ENCODE data around the gene AQP9. TPM values are rescaled to one million over a fixed set of nuclear protein-coding genes. Genes with fewer than 3 reads are reported as not detected.

AQP9 gene
- total RNA-seq, 2 donors from 2014 or later: 4.0 to 6.6 TPM

DNA sequence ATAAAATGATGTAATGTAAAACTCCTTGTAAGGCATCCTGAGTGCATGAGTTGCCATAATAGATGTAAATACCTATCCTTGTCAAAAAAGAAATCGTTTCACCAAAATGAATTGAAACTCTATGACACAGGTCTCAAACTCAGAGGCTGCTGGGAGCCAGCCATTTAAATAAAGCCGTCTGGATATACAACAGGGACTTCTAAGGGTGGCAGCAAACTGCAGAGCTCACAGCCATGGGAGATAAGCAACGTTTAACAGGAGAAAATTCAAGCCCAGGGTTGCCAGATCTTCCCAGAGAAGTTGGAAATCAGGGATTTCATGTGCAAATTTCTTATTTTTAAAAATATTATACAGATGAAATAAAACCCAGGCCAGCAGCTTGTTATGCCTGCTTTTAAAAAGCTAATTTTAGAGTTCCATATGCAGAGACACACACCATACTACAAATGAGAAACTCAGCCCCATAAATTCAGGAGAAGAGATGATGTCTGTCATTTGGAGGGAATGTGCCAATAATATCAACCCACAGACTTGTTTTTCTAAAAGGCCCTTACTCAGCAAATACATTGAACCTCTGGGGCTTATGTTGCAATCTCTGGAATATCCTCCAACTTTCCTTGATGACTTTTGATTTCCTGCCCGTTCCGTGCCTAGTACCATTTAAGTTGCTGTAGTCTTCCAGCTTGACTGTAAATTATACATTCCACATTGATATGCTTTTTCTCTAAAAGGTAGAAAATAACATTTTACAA lies 75.6 kb downstream of the AQP9 start:
- intact Hi-C loops (cut with DNase I): no loop called here
- DNase-seq (ENCODE audit: low spot score): no peak

DNA sequence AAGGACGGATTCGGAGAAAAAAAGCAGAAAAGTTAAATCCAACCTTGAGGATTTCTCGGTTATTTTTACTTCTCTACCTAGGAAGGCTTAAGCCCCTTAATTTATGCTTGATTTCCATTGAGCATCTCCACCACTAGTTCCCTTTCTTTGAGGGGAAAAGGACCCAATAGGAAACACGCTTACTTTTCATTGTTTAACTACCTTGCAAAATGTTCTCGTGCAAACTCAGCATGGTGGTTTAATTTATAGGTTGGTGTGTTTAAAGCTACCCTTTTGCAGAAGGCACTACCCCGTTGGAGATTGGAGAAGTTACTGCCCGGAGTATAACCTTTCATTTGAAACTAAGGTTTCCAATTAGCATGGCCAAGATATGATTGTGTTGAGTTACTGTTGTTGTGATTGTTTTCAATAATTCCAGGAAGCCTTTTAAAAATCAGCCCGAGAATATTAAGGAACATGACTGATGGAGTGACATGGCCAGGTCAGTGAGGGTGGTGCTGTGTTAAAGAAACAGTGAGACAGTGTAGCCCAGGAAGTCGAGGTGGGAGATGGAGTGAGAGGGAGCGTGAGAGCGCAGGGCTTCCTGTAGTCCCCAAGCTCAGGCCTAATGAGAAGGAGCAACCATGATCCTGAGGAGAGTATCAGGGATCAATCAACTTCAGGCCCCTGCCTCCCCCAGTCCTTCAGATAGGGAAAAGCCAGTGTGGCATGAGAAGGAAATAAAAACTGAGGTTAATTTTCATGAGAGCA lies 76.6 kb downstream of the AQP9 start:
- no peak for DNase-seq (ENCODE audit: low spot score)
- intact Hi-C loops (cut with DNase I): no loop called here

DNA sequence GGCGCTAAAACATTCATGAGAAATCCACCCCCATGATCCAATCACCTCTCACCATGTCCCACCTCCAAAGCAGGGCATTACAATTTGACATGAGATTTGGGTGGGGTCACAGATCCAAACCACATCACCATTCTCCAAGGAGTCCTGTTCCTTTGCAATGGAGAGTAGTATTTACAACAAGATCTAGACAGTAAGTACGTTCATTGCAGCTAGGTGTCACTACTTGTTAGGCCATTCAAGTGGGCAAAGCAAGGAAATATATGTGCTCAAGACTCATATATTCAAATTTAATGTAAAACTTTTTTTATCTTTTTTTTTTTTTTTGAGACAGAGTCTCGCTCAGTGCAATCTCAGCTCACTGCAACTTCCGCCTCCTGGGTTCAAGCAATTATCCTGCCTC lies 79.3 kb downstream of the AQP9 start:
- DNase-seq (ENCODE audit: low spot score): no peak
- intact Hi-C loops (cut with DNase I): no loop called here

- DNase-seq (ENCODE audit: low spot score): no peak
- intact Hi-C loops (cut with DNase I): no loop called here
Observed at GRCh38 chr15:58221591-58222241, 83.5 kb downstream of the AQP9 start.

DNA sequence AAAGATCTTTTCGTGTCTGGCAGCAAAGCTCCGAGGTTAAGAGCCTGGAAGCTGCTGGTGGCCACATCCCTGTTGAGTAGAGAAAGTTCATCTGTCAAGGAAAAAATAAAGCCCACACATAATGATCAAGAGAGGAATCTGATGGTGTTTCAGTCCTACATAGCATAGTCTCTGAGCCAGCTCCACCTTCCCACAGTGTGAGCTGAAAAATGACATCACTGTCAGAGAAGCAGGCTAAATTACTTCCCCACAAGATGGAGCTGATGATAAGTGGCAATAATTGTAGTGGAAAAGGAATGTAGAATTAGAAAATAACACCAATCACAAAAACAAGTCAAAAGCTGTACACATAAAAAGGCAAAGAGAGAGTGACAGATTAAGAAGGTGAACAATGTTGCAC lies 84.5 kb downstream of the AQP9 start:
- intact Hi-C loops (cut with DNase I): no loop called here
- no peak for DNase-seq (ENCODE audit: low spot score)

DNA sequence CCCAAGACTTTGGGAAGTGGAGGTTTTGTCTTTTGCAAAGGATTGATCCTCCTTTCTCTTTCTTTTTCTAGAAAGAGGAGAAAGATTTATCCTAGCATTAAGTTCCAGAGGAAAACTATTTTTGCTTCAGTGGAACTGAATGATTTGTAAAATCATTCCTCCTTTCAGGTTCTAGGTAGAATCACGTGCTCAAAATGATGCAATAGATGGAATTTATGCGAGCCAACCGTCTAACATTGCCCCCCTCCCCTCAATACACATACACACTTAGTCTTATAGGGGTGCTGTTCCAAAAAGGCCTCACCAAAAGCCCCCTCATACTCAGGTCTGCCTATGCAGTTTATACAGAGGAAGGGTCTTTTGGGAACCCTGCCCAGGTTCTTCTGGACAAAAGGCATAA lies 85.3 kb downstream of the AQP9 start:
- intact Hi-C loops (cut with DNase I): no loop called here
- DNase-seq (ENCODE audit: low spot score): no peak

- intact Hi-C loops (cut with DNase I): no loop called here
Observed at GRCh38 chr15:58224068-58224467, 85.9 kb downstream of the AQP9 start.

GRCh38 chr15:58227706-58228543 lies 89.7 kb downstream of the AQP9 start:
- peak; percentile 90 for DNase-seq (ENCODE audit: low spot score)

More at GRCh38 chr15:58224068-58224467, 85.9 kb downstream of the AQP9 start:
- no peak for DNase-seq (ENCODE audit: low spot score)

GRCh38 chr15:58228718-58229117 lies 90.5 kb downstream of the AQP9 start:
- intact Hi-C loops (cut with DNase I): no loop called here

More at GRCh38 chr15:58227706-58228543, 89.7 kb downstream of the AQP9 start:
- intact Hi-C loops (cut with DNase I): no loop called here

DNA sequence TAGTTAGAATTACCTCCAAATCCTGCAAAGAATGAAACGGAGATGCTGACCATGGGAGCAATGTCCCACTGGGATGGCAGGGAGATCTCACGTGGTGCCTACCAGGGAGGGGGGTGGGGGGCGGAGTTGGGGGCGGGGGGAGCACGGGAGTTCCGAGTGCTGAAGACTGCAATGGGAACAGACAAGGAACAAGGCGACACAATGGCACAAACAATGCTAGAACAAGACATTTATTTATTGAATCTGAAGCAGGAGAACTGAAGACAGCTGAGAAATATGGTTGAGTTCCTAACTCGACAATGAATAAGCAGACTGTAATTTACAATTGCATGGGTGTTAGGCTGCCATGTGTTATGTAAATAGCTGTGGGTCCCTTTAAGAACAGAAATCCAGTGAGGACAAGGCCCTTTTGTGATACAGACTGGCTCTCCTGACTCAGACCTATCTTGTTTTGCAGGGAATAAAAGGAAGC lies 91.2 kb downstream of the AQP9 start:
- intact Hi-C loops (cut with DNase I): no loop called here
- DNase-seq (ENCODE audit: low spot score): no peak

More at GRCh38 chr15:58228718-58229117, 90.5 kb downstream of the AQP9 start:
- no peak for DNase-seq (ENCODE audit: low spot score)

- no peak for DNase-seq (ENCODE audit: low spot score)
- intact Hi-C loops (cut with DNase I): no loop called here
Observed at GRCh38 chr15:58232281-58233065, 94.3 kb downstream of the AQP9 start.

DNA sequence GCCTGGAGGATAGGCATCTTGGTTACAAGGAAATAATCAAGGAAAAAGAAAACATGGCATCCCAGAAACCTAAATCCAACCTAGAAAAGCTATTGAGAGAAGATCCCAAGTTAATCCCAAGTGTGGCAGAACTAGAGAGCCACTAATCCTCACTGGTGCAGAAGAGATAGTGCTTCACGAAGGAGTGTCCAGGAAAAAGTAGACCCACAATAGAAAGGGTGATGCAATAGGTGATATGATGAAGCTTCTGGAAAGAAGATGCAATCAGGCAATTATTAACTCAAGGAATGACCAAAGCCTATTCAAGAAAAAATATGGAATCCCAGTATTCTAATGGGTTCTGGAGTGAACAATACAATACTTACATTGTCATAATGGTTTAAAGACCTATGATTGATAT lies 95.2 kb downstream of the AQP9 start:
- DNase-seq (ENCODE audit: low spot score): no peak
- intact Hi-C loops (cut with DNase I): no loop called here

Other genes starting within 250 kb of the AQP9 start
- gene ALDH1A2, start 72.7 kb upstream of the AQP9 start, total RNA-seq: 1 to 10 TPM; 4.7 to 8.1 TPM

All from posterior vena cava (tissue), 2 donors.